Neural cell (in vitro differentiated cells): ENCODE measurements around the gene EXOC6B. TPM values are rescaled to one million over a fixed set of nuclear protein-coding genes. Genes with fewer than 3 reads are reported as not detected.

Source experiments
- H2AFZ ChIP-seq: fragments of 200-600, 300-800 bp; sonication (generic), shearing (Covaris generic); 2 replicates; pipeline ENCODE4 v1.6.0; 2014; ENCODE audit warnings: low read depth, mild to moderate bottlenecking, antibody characterized with exemption, low read length, moderate library complexity
- H3F3A ChIP-seq: fragments of 200-600 bp; shearing (Covaris generic); 2 replicates; pipeline ENCODE4 v1.6.1; 2016; ENCODE audit warnings: mild to moderate bottlenecking, moderate library complexity, mixed read lengths, antibody characterized with exemption, low read length; ENCODE audit not compliant: insufficient read depth, poor library complexity, severe bottlenecking
- H3K27ac ChIP-seq: fragments of 200-600, 300-800 bp; sonication (generic), shearing (Covaris generic); 2 replicates; pipeline ENCODE4 v1.5.1; 2014; ENCODE audit warnings: mild to moderate bottlenecking, low read length, moderate library complexity
- H3K27me3 ChIP-seq: fragments of 300-800, 200-600 bp; sonication (generic), shearing (Covaris generic); 2 replicates; pipeline ENCODE4 v1.6.0; 2014; ENCODE audit warnings: mild to moderate bottlenecking, low read depth, low read length, moderate library complexity; ENCODE audit not compliant: insufficient read depth
- H3K36me3 ChIP-seq: fragments of 300-800, 200-600 bp; sonication (generic), shearing (Covaris generic); 2 replicates; pipeline ENCODE4 v1.5.1; 2014; ENCODE audit warnings: mild to moderate bottlenecking, antibody characterized with exemption, low read length, moderate library complexity; ENCODE audit not compliant: insufficient read depth
- H3K4me2 ChIP-seq: fragments of 300-800, 200-600 bp; sonication (generic), shearing (Covaris generic); 2 replicates; pipeline ENCODE4 v1.6.0; 2014; ENCODE audit warnings: mild to moderate bottlenecking, low read length
- H3K4me3 ChIP-seq: fragments of 300-800, 200-600 bp; sonication (generic), shearing (Covaris generic); 2 replicates; pipeline ENCODE4 v1.5.1; 2014; ENCODE audit warnings: mild to moderate bottlenecking, low read length, moderate library complexity
- H3K79me2 ChIP-seq: fragments of 200-600 bp; shearing (Covaris generic); replicated peaks from 2 replicates; pipeline ENCODE4 v1.6.0; 2014; ENCODE audit warnings: mild to moderate bottlenecking, low read length, moderate library complexity; ENCODE audit not compliant: insufficient read depth
- H3K9ac ChIP-seq: fragments of 300-800, 200-600 bp; sonication (generic), shearing (Covaris generic); 2 replicates; pipeline ENCODE4 v1.6.1; 2016; ENCODE audit warnings: mild to moderate bottlenecking, low read length, mixed read lengths
- H3K9me2 ChIP-seq: fragments of 200-600 bp; shearing (Covaris generic); 2 replicates; pipeline ENCODE4 v1.6.1; 2016; ENCODE audit warnings: mild to moderate bottlenecking, low read length, mixed read lengths; ENCODE audit not compliant: insufficient read depth
- H3K9me3 ChIP-seq: fragments of 200-600, 300-800 bp; sonication (generic), shearing (Covaris generic); 2 replicates; pipeline ENCODE4 v1.6.1; 2016; ENCODE audit warnings: mild to moderate bottlenecking, mixed run types, low read length, moderate library complexity, mixed read lengths
- H4K20me1 ChIP-seq: fragments of 200-600 bp; shearing (Covaris generic); 2 replicates; pipeline ENCODE4 v1.6.1; 2016; ENCODE audit warnings: mild to moderate bottlenecking, mixed run types; ENCODE audit not compliant: insufficient read depth
- EP300 ChIP-seq: fragments of 450-650 bp; conservative IDR thresholded peaks from 2 replicates; pipeline ENCODE4 v1.6.1; 2014; ENCODE audit warnings: antibody characterized with exemption, mild to moderate bottlenecking, moderate library complexity; ENCODE audit not compliant: poor library complexity, severe bottlenecking
- EZH2 ChIP-seq: fragments of 200-600, 300-800 bp; shearing (Covaris generic), sonication (generic); IDR thresholded peaks from 2 replicates; pipeline ENCODE4 v1.6.1; 2014; ENCODE audit warnings: antibody characterized with exemption, low read length, borderline replicate concordance, mild to moderate bottlenecking; ENCODE audit not compliant: insufficient read depth, poor library complexity, severe bottlenecking
- MXI1 ChIP-seq: fragments of 450-650 bp; conservative IDR thresholded peaks from 2 replicates; pipeline ENCODE4 v1.6.1; 2014; ENCODE audit warnings: antibody characterized with exemption, mild to moderate bottlenecking; ENCODE audit not compliant: poor library complexity, severe bottlenecking
- POLR2AphosphoS5 ChIP-seq: IDR thresholded peaks from 2 replicates; pipeline ENCODE4 v1.6.1; 2012
- RAD21 ChIP-seq: fragments of 450-650 bp; conservative IDR thresholded peaks from 2 replicates; pipeline ENCODE4 v1.6.1; 2014; ENCODE audit warnings: antibody characterized with exemption, mild to moderate bottlenecking, moderate library complexity
- SMC3 ChIP-seq: fragments of 450-650 bp; conservative IDR thresholded peaks from 2 replicates; pipeline ENCODE4 v1.6.1; 2014; ENCODE audit warnings: antibody characterized with exemption, mild to moderate bottlenecking, moderate library complexity; ENCODE audit not compliant: poor library complexity
- TAF1 ChIP-seq: IDR thresholded peaks from 2 replicates; pipeline ENCODE4 v1.6.1; 2012; ENCODE audit warnings: low read depth
- polyA plus RNA-seq: library from polyadenylated mRNA; depleted of rRNA; stranded (reverse); fragments of >200 nt; gene quantifications from 2 replicates; pipeline ENCODE4 v1.2.3, GENCODE V29; 2014
- TF ChIP-seq, protein P1 (sequence below): IDR thresholded peaks from 2 replicates; pipeline ENCODE4 v1.6.1; 2012; ENCODE audit warnings: borderline replicate concordance
- TF ChIP-seq, protein P2 (sequence below): fragments of 450-650 bp; IDR thresholded peaks from 2 replicates; pipeline ENCODE4 v1.5.1; 2014; ENCODE audit warnings: antibody characterized with exemption, mild to moderate bottlenecking, moderate library complexity; ENCODE audit not compliant: poor library complexity, severe bottlenecking

Gene EXOC6B
- polyA plus RNA-seq, 1 donor from 2014 or later = 23.4 TPM

- H3K27me3 ChIP-seq = no peaks in the 10 kb centered on the region
- no peak overlapping the region for H2AFZ ChIP-seq
- H3F3A ChIP-seq = no peaks in the 10 kb centered on the region
- no peak overlapping the region for H3K4me2 ChIP-seq
- no peak overlapping the region for H3K27ac ChIP-seq
- no peaks in the 10 kb centered on the region for H3K79me2 ChIP-seq
- H3K9ac ChIP-seq = no peak overlapping the region
- no peaks in the 10 kb centered on the region for H3K36me3 ChIP-seq
- H3K9me2 ChIP-seq = no peaks in the 10 kb centered on the region
- H3K9me3 ChIP-seq = no peaks in the 10 kb centered on the region
- H3K4me3 ChIP-seq = no peak overlapping the region
- H4K20me1 ChIP-seq = no peaks in the 10 kb centered on the region
- no peak for TF ChIP-seq TAF1
- TF ChIP-seq, protein P1, sequence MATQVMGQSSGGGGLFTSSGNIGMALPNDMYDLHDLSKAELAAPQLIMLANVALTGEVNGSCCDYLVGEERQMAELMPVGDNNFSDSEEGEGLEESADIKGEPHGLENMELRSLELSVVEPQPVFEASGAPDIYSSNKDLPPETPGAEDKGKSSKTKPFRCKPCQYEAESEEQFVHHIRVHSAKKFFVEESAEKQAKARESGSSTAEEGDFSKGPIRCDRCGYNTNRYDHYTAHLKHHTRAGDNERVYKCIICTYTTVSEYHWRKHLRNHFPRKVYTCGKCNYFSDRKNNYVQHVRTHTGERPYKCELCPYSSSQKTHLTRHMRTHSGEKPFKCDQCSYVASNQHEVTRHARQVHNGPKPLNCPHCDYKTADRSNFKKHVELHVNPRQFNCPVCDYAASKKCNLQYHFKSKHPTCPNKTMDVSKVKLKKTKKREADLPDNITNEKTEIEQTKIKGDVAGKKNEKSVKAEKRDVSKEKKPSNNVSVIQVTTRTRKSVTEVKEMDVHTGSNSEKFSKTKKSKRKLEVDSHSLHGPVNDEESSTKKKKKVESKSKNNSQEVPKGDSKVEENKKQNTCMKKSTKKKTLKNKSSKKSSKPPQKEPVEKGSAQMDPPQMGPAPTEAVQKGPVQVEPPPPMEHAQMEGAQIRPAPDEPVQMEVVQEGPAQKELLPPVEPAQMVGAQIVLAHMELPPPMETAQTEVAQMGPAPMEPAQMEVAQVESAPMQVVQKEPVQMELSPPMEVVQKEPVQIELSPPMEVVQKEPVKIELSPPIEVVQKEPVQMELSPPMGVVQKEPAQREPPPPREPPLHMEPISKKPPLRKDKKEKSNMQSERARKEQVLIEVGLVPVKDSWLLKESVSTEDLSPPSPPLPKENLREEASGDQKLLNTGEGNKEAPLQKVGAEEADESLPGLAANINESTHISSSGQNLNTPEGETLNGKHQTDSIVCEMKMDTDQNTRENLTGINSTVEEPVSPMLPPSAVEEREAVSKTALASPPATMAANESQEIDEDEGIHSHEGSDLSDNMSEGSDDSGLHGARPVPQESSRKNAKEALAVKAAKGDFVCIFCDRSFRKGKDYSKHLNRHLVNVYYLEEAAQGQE = no peak
Measured at GRCh38 chr2:72238311-72238710, 587.5 kb downstream of the EXOC6B start.

DNA sequence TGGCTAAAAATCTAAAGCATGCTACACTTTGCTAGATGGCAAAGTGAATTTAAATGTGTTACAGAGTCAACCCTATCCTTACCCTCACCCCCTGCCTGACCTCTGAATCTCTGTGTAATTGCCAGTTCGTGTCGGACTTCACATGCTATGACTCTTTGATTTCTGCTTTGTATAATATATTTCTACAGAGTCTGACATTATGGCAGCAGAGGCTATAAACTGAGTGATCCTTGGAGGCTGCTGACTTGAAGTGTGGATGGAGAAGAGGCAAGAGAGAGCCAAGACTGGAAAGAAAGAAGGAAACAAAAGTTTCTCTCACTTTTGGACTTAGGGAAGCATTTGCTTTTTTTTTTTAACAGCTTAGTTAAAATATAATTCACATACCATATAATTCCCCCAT is 588.3 kb downstream of the EXOC6B start:
- Histone ChIP-seq H4K20me1 (no peaks in the 10 kb centered on the region), H2AFZ (no peak overlapping the region), H3K27ac (no peak overlapping the region), H3K79me2 (no peaks in the 10 kb centered on the region), H3F3A (no peaks in the 10 kb centered on the region), H3K9me3 (no peaks in the 10 kb centered on the region), H3K36me3 (no peaks in the 10 kb centered on the region), H3K4me3 (no peak overlapping the region), H3K9me2 (no peaks in the 10 kb centered on the region), H3K27me3 (no peaks in the 10 kb centered on the region), H3K9ac (no peak overlapping the region), H3K4me2 (no peak overlapping the region)
- TF ChIP-seq TAF1 = no peak
- TF ChIP-seq, protein P2, sequence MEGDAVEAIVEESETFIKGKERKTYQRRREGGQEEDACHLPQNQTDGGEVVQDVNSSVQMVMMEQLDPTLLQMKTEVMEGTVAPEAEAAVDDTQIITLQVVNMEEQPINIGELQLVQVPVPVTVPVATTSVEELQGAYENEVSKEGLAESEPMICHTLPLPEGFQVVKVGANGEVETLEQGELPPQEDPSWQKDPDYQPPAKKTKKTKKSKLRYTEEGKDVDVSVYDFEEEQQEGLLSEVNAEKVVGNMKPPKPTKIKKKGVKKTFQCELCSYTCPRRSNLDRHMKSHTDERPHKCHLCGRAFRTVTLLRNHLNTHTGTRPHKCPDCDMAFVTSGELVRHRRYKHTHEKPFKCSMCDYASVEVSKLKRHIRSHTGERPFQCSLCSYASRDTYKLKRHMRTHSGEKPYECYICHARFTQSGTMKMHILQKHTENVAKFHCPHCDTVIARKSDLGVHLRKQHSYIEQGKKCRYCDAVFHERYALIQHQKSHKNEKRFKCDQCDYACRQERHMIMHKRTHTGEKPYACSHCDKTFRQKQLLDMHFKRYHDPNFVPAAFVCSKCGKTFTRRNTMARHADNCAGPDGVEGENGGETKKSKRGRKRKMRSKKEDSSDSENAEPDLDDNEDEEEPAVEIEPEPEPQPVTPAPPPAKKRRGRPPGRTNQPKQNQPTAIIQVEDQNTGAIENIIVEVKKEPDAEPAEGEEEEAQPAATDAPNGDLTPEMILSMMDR = no peak
- no peak for TF ChIP-seq EZH2
- TF ChIP-seq EP300 = no peak
- no peak for TF ChIP-seq SMC3
- TF ChIP-seq, protein P1 = no peak
- no peak for TF ChIP-seq POLR2AphosphoS5
- TF ChIP-seq MXI1 = no peak
- TF ChIP-seq RAD21 = no peak
